H9 (cell line): ENCODE results near the gene ALOX5. TPM values are rescaled to one million over a fixed set of nuclear protein-coding genes. Genes with fewer than 3 reads are reported as not detected.

ENCODE experiments used
- DNase-seq: peaks from one replicate; pipeline ENCODE4 v3.0.0-alpha.2; 2017
- H2AFZ ChIP-seq: one replicate; pipeline ENCODE4 v1.6.1; 2013; ENCODE audit warnings: mild to moderate bottlenecking, low read length, control low read depth, moderate library complexity
- H2AK5ac ChIP-seq: 2 replicates; pipeline ENCODE4 v1.6.1; 2013; ENCODE audit warnings: low read length, control low read depth, mixed read lengths; ENCODE audit not compliant: insufficient read length
- H2BK120ac ChIP-seq: one replicate; pipeline ENCODE4 v1.6.1; 2013; ENCODE audit warnings: low read depth, mild to moderate bottlenecking, low read length, control low read depth, inconsistent platforms; ENCODE audit not compliant: poor library complexity, severe bottlenecking
- H2BK12ac ChIP-seq: 2 replicates; pipeline ENCODE4 v1.6.1; 2013; ENCODE audit warnings: low read length, control low read depth, mixed read lengths, low read depth; ENCODE audit not compliant: insufficient read length
- H2BK15ac ChIP-seq: 2 replicates; pipeline ENCODE4 v1.6.1; 2013; ENCODE audit warnings: low read depth, low read length, control low read depth
- H2BK20ac ChIP-seq: one replicate; pipeline ENCODE4 v1.6.1; 2013; ENCODE audit warnings: low read depth, mild to moderate bottlenecking, low read length, control low read depth, inconsistent platforms; ENCODE audit not compliant: poor library complexity, severe bottlenecking
- H2BK5ac ChIP-seq: 2 replicates; pipeline ENCODE4 v1.6.1; 2013; ENCODE audit warnings: low read length, control low read depth, mixed read lengths; ENCODE audit not compliant: insufficient read length
- H3K14ac ChIP-seq: 2 replicates; pipeline ENCODE4 v1.6.1; 2013; ENCODE audit warnings: low read length, control low read depth; ENCODE audit not compliant: insufficient read depth
- H3K18ac ChIP-seq: 2 replicates; pipeline ENCODE4 v1.6.1; 2013; ENCODE audit warnings: low read depth, mild to moderate bottlenecking, mixed read lengths, low read length, control low read depth; ENCODE audit not compliant: insufficient read length
- H3K23ac ChIP-seq: 2 replicates; pipeline ENCODE4 v1.6.1; 2013; ENCODE audit warnings: low read length, control low read depth, mixed read lengths, low read depth; ENCODE audit not compliant: insufficient read length
- H3K23me2 ChIP-seq: 2 replicates; pipeline ENCODE4 v1.6.1; 2013; ENCODE audit warnings: low read depth, mild to moderate bottlenecking, mixed read lengths, low read length, control low read depth; ENCODE audit not compliant: insufficient read length, poor library complexity, severe bottlenecking
- H3K27ac ChIP-seq: 2 replicates; pipeline ENCODE4 v1.5.1; 2013; ENCODE audit warnings: low read length, control low read depth, mixed read lengths, low read depth; ENCODE audit not compliant: insufficient read length
- H3K27me3 ChIP-seq: 2 replicates; pipeline ENCODE4 v1.6.1; 2013; ENCODE audit warnings: low read length, control low read depth, inconsistent platforms; ENCODE audit not compliant: insufficient read depth
- H3K4ac ChIP-seq: 2 replicates; pipeline ENCODE4 v1.6.1; 2013; ENCODE audit warnings: low read depth, mild to moderate bottlenecking, control low read depth, inconsistent platforms, low read length, moderate library complexity
- H3K4me1 ChIP-seq: 2 replicates; pipeline ENCODE4 v1.6.1; 2013; ENCODE audit warnings: low read length, control low read depth, inconsistent platforms; ENCODE audit not compliant: insufficient read depth
- H3K4me2 ChIP-seq: 2 replicates; pipeline ENCODE4 v1.6.1; 2013; ENCODE audit warnings: low read length, control low read depth, mixed read lengths; ENCODE audit not compliant: insufficient read length, insufficient read depth
- H3K56ac ChIP-seq: 2 replicates; pipeline ENCODE4 v1.6.1; 2013; ENCODE audit warnings: low read depth, mild to moderate bottlenecking, mixed read lengths, low read length, control low read depth; ENCODE audit not compliant: insufficient read length
- H3K79me1 ChIP-seq: 2 replicates; pipeline ENCODE4 v1.6.1; 2013; ENCODE audit warnings: low read depth, mild to moderate bottlenecking, moderate library complexity, low read length, control low read depth, inconsistent platforms; ENCODE audit not compliant: insufficient read depth, poor library complexity, severe bottlenecking
- H3K79me2 ChIP-seq: 2 replicates; pipeline ENCODE4 v1.6.1; 2013; ENCODE audit warnings: low read length, control low read depth, inconsistent platforms; ENCODE audit not compliant: insufficient read depth
- H3K9ac ChIP-seq: 2 replicates; pipeline ENCODE4 v1.6.1; 2013; ENCODE audit warnings: low read length, control low read depth, mixed read lengths; ENCODE audit not compliant: insufficient read length; ENCODE audit errors: extremely low read depth
- H3K9me3 ChIP-seq: one replicate; pipeline ENCODE4 v1.6.1; 2013; ENCODE audit warnings: low read depth, low read length, inconsistent platforms; ENCODE audit not compliant: control insufficient read depth
- H3T11ph ChIP-seq: one replicate; pipeline ENCODE4 v1.6.1; 2013; ENCODE audit warnings: mild to moderate bottlenecking, low read length, control low read depth, inconsistent platforms
- H4K20me1 ChIP-seq: one replicate; pipeline ENCODE4 v1.6.1; 2013; ENCODE audit not compliant: control insufficient read depth, insufficient read length, insufficient read depth
- H4K5ac ChIP-seq: 2 replicates; pipeline ENCODE4 v1.6.1; 2013; ENCODE audit warnings: low read depth, mild to moderate bottlenecking, mixed read lengths, low read length, control low read depth; ENCODE audit not compliant: insufficient read length
- H4K8ac ChIP-seq: replicated peaks from 2 replicates; pipeline ENCODE4 v1.6.1; 2013; ENCODE audit warnings: low read length, control low read depth, mixed read lengths, low read depth; ENCODE audit not compliant: insufficient read length
- H4K91ac ChIP-seq: 2 replicates; pipeline ENCODE4 v1.6.1; 2013; ENCODE audit warnings: low read depth, mild to moderate bottlenecking, moderate library complexity, mixed read lengths, low read length, control low read depth; ENCODE audit not compliant: insufficient read length
- H3K27ac Mint-ChIP-seq, 3 experiments: 2 replicates in 2 of 3; 3 replicates in 1 of 3; pipeline ENCODE4 v1.8.0; 2020 to 2021; ENCODE audit warnings: mixed read lengths in 3 of 3, mild to moderate bottlenecking in 1 of 3, moderate library complexity in 1 of 3
- H3K27me3 Mint-ChIP-seq: 2 replicates; pipeline ENCODE4 v1.8.0; 2021; ENCODE audit warnings: low read depth, mild to moderate bottlenecking, moderate library complexity, mixed read lengths
- H3K36me3 Mint-ChIP-seq, 3 experiments: 2 replicates in 2 of 3; 3 replicates in 1 of 3; pipeline ENCODE4 v1.8.0; 2020 to 2021; ENCODE audit warnings: low read depth in 3 of 3, mixed read lengths in 3 of 3; ENCODE audit not compliant: insufficient read depth in 1 of 3
- H3K4me1 Mint-ChIP-seq, 2 experiments: 2 replicates each; pipeline ENCODE4 v1.8.0; 2020; ENCODE audit warnings: mixed read lengths in 2 of 2
- H3K4me3 Mint-ChIP-seq, 2 experiments: 2 replicates in 1 of 2; 3 replicates in 1 of 2; pipeline ENCODE4 v1.8.0; 2020 to 2021; ENCODE audit warnings: mild to moderate bottlenecking in 2 of 2, mixed read lengths in 2 of 2, moderate library complexity in 1 of 2
- H3K9me3 Mint-ChIP-seq, 2 experiments: 2 replicates in 1 of 2; 3 replicates in 1 of 2; pipeline ENCODE4 v1.8.0; 2020; ENCODE audit warnings: mild to moderate bottlenecking in 2 of 2, mixed read lengths in 2 of 2, moderate library complexity in 1 of 2
- CTCF ChIP-seq: fragments of 200-600 bp; sonication (generic); conservative IDR thresholded peaks from 3 replicates; pipeline ENCODE4 v1.8.0; 2021; ENCODE audit warnings: antibody characterized with exemption, mild to moderate bottlenecking
- WGBS: extraction: QIAGEN DNeasy Blood & Tissue Kit; methylation state at CpG from one replicate; pipeline ENCODE4 v1.1.7; 2013; ENCODE audit warnings: missing lambda C conversion rate, low lambda C conversion rate, mixed read lengths; ENCODE audit not compliant: insufficient read length; ENCODE audit errors: extremely low coverage; 5-methylcytosine and 5-hydroxymethylcytosine counted together
- total RNA-seq: library from RNA; stranded (reverse); gene quantifications from 2 replicates; pipeline ENCODE4 v1.2.1, GENCODE V29; 2021

Gene ALOX5
- total RNA-seq, 1 experiment from 2014 or later = 3.7 TPM

- no peak overlapping the region for H2AK5ac ChIP-seq
- H2BK15ac ChIP-seq = no peak overlapping the region
- H4K8ac ChIP-seq = no peak overlapping the region
- no peak overlapping the region for H3K4ac ChIP-seq
- no peak overlapping the region for H4K91ac ChIP-seq
- DNase-seq = no peak
- H3K27me3 ChIP-seq = no peaks in the 10 kb centered on the region
- H3K9me3 ChIP-seq = no peaks in the 10 kb centered on the region
- H3K9ac ChIP-seq = no peak overlapping the region
- no peaks in the 10 kb centered on the region for H3K79me1 ChIP-seq
- Mint-ChIP-seq H3K36me3 (no peaks in the 10 kb centered on the region), H3K4me3 (no peak overlapping the region), H3K27ac (no peak overlapping the region; a peak in 1 of 7 replicates), H3K9me3 (peaks cover 0 to 3% of the 10 kb centered on the region in 2 experiments; a peak in 1 of 5 replicates), H3K27me3 (no peaks in the 10 kb centered on the region; the same call in 1 of the 2 replicates), H3K4me1 (peaks cover 3% of the 10 kb centered on the region in 2 experiments; a peak in 3 of 4 replicates)
- H3K23me2 ChIP-seq = no peaks in the 10 kb centered on the region
- no peak overlapping the region for H3K56ac ChIP-seq
- H4K20me1 ChIP-seq = no peaks in the 10 kb centered on the region
- no peak overlapping the region for H3K27ac ChIP-seq
- no peak overlapping the region for H3K18ac ChIP-seq
- H3K79me2 ChIP-seq = no peaks in the 10 kb centered on the region
- H2BK120ac ChIP-seq = no peak overlapping the region
- no CpG with 5 or more reads among the region's 7 CpGs for WGBS
- no peak overlapping the region for H3K4me2 ChIP-seq
- H3K23ac ChIP-seq = no peak overlapping the region
- no peak overlapping the region for H2BK12ac ChIP-seq
- H2BK5ac ChIP-seq = no peak overlapping the region
- no peak overlapping the region for H3T11ph ChIP-seq
- no peak overlapping the region for H3K14ac ChIP-seq
- no peak overlapping the region for H2BK20ac ChIP-seq
- H4K5ac ChIP-seq = no peak overlapping the region
- no peak for TF ChIP-seq CTCF
- H2AFZ ChIP-seq = no peak overlapping the region
- H3K4me1 ChIP-seq = no peaks in the 10 kb centered on the region
Measured at GRCh38 chr10:45446858-45447257, 72.8 kb downstream of the ALOX5 start.
